Epithelial cell of proximal tubule (primary cell): ENCODE results near the gene ANGPTL5. TPM values are rescaled to one million over a fixed set of nuclear protein-coding genes. Genes with fewer than 3 reads are reported as not detected.
"Not testable (repeated sequence)": the region's sequence is repeated elsewhere in the genome, so short reads cannot be mapped to it uniquely, and the experiment has no call there.

Source experiments
- DNase-seq: peaks from one replicate; pipeline ENCODE4 v3.0.0-alpha.2; 2011; ENCODE audit warnings: low read depth
- H3K4me3 ChIP-seq: 2 replicates; pipeline ENCODE4 v1.5.1; 2011; ENCODE audit warnings: low read depth, mild to moderate bottlenecking, low read length
- CTCF ChIP-seq: conservative IDR thresholded peaks from 2 replicates; pipeline ENCODE4 v1.5.1; 2012; ENCODE audit warnings: low read depth, mild to moderate bottlenecking, low read length
- total RNA-seq: library from RNA; depleted of rRNA; stranded (reverse); fragments of >200 nt; gene quantifications from 2 replicates; pipeline ENCODE4 v1.2.3, GENCODE V29; 2015

The ANGPTL5 gene
- not detected in 2 replicates for total RNA-seq

GRCh38 chr11:101916422-101916821 lies at the start of gene ANGPTL5:
Gene ANGPTL5, minus strand, starts transcription at chr11:101916522. Its CDS starts 8,613 bp downstream, at chr11:101907909.
- peak within 1 kb of the TSS; percentile 82 for H3K4me3 ChIP-seq
- TF ChIP-seq CTCF, result no peak
- no peak for DNase-seq

- not testable (repeated sequence) for H3K4me3 ChIP-seq, DNase-seq
Measured at GRCh38 chr11:101964200-101964599, 47.9 kb upstream of the ANGPTL5 start.

- no peak overlapping the region for H3K4me3 ChIP-seq
- TF ChIP-seq CTCF, result no peak
- DNase-seq, result no peak
Measured at GRCh38 chr11:101960231-101960630, 43.9 kb upstream of the ANGPTL5 start.

GRCh38 chr11:101955701-101956100 lies 39.4 kb upstream of the ANGPTL5 start:
- no peak for DNase-seq
- H3K4me3 ChIP-seq, result no peak overlapping the region
- TF ChIP-seq CTCF, result no peak

- TF ChIP-seq CTCF, result no peak
Measured at GRCh38 chr11:101955278-101955677, 39.0 kb upstream of the ANGPTL5 start.

GRCh38 chr11:101949680-101950220 lies 33.4 kb upstream of the ANGPTL5 start:
- H3K4me3 ChIP-seq, result no peak overlapping the region
- no peak for DNase-seq
- no peak for TF ChIP-seq CTCF

More at GRCh38 chr11:101955278-101955677, 39.0 kb upstream of the ANGPTL5 start:
- no peak for DNase-seq
- no peak overlapping the region for H3K4me3 ChIP-seq

GRCh38 chr11:101945448-101945847 lies 29.1 kb upstream of the ANGPTL5 start:
- no peak for TF ChIP-seq CTCF
- DNase-seq, result no peak
- H3K4me3 ChIP-seq, result no peak overlapping the region
